Activated CD4-positive, alpha-beta T cell treated with anti-CD3 and anti-CD28 coated beads for 24 hours (primary cell): ENCODE results near the gene ABHD12B.

Source experiments
- DNase-seq, 2 donors: peaks; one replicate each; pipeline ENCODE4 v3.0.0-alpha.2; 2020; ENCODE audit warnings: low read depth in 2 of 2

ABHD12B gene, protein sequence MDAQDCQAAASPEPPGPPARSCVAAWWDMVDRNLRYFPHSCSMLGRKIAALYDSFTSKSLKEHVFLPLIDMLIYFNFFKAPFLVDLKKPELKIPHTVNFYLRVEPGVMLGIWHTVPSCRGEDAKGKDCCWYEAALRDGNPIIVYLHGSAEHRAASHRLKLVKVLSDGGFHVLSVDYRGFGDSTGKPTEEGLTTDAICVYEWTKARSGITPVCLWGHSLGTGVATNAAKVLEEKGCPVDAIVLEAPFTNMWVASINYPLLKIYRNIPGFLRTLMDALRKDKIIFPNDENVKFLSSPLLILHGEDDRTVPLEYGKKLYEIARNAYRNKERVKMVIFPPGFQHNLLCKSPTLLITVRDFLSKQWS

DNA sequence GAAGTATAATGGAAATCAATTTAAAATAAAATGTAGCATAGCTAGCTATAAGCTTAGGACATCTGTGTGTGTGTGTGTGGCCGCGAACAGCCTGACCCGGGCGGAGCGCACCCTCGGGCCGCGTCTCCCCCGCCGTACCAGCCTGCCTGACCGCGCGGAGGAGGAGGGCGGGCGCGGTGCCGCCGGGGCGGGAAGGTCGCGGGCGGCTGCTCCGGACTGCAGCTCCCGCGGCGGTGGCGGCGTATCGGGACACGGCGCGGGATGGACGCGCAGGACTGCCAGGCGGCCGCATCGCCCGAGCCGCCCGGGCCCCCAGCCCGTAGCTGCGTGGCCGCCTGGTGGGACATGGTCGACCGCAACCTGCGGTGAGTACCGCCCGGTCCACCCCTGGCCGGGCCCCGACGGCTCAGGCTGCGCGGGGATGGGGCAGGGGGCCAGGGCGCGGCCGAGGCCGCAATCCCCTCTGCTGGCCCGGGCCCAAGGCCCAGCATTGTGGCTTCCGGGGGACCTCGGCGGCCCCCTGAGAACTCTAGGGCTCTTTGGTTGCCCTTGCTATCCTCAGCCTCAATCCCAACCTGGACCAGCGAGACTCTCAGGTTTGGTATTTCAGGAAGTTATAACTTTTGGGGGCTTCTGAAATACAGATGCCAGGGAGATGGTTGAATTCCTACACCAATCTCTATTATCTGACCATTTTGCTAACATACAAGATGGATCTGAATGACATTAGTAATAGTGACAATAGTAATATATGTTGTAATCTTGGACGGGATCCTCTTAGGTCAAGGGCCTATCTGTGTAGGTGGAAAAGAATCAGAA lies at the start of gene ABHD12B:
Gene ABHD12B (plus strand): TSS at position 140 of the 819 bp plus-strand sequence. CDS start 122 bp downstream, at position 262.
- DNase-seq, result no peak

DNA sequence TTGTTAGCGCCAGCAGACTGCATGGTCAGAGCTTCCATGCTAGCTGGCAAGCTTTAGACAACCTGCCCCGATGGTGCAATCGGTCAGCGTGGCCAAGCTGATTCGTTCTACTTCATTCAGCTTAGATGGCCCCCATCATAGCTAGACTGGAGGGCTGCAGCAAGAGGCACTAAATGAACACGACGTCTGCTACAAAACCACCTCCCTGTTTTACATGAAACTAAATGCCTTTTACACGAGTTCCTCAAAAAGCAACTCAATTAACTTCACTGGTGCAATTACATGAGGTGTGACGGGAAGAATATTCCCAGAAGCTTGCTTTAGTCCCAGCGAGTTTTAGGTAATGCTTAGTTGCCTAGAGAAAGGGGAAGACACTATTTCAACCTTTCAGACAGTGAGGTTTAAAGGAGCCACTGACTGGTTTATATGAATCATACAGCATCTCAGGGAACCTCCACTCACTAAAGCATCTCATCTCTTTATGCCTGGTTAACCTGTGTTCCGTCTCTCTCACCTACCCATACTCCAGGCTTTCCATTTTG lies 49.3 kb upstream of the ABHD12B start:
- DNase-seq, result no peak

DNA sequence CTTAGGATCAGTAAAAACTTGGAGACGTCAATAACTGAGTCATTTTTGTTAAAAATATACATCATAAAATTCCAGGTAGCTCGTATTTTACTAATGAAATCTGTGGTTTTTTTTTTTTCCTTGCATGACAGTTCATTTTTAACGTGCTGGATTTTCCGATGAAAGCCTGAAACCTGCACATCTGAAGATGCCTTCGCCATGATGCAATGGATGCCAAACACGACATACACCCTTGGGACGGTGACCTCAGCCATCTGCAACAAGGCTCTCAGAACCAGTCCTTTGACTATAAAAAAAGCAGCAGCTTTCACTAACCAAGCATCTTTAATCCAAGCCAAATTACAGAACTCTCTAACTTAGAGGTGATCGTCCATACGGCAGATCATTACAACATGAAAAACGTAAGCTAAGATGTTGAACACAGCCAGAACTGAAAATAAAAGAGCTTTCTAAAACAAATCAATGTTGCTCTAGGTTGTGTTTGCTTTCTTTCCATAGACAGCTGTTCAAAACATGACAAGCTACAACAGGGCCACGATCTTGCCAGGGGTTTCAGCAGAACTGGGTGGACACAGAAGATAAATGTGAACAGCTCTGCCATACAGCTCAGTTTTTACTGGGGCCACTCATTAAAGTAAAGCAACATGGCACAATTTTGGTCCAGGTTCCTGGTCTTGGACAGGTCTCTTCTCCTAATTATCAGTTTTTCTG lies 48.6 kb upstream of the ABHD12B start:
- DNase-seq, result no peak

DNA sequence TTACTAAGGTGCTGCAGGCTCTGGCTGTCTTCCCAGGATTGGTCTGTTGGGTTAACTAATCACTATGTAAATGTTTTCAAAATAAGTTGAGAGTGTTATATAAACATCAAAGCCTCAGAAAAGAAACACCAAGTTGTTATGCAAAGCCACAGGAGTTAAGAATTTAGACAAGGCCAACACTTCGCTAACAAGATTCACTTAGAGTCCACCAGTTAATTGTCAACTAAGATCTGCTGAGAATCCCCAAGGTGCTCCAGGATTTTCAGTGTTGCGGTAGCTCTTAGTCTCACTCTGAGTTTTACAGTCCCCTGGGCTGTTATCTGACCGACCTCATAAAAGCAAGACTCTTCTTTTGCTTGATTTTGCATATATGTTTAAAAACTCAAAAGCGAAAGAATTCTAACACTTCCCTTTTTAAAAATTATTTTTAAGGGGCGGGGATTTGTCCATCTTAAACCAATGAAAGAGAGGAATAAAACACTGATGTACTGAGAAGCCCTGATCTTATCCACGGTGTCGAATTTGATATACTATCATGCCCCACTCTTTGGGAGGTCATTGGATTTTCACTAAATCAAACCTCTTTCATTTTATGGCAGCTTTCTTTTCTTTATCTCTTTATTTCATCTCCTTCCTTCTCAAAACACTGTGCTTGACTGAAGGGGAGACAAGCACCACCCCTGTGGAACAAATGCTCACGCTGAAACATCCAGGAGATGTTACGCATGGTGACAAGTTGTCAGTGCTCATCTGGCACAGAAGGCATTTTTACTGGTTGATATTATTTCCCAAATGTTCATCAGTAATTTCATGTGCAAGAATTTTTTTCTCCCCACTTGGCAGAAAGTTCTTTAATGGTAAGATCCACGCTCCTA lies 47.9 kb upstream of the ABHD12B start:
- no peak for DNase-seq

DNA sequence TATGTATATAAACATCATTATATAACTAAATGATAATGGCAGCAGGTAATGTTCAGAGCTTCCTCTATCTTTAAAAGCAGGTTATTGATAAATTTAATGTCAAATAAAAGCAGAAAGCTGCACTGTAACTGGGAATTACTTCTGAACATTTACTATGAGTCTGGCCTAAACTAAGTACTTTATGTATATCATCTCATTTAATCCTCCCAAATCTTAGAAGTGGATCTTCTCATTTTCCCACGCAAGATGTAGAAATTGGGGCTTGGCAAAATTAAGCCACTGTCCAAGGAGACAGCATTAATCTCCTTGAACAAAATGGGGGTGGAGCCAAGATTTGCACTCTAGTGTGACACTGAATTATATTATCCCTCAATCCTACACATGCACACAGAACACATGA lies 46.5 kb upstream of the ABHD12B start:
- DNase-seq, result no peak

DNA sequence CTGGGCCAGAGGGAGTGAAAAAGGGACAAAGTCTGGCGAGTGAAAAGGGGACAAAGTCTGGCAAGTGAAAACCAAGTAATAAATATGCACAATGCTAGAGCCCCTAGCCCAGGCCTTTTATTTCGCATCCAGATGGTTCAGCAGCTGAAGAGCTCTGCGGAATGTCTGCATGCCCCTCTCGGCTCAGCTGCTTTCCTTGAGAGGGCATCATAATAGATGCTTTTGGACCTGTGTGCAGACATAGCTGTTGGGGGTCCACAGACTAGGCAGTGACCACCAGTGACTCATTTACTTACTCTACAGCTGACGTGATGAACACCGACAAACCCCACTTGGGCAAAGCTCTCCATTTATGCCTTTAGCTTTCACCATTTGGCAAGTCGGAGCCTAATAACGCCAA lies 45.2 kb upstream of the ABHD12B start:
- no peak for DNase-seq

DNA sequence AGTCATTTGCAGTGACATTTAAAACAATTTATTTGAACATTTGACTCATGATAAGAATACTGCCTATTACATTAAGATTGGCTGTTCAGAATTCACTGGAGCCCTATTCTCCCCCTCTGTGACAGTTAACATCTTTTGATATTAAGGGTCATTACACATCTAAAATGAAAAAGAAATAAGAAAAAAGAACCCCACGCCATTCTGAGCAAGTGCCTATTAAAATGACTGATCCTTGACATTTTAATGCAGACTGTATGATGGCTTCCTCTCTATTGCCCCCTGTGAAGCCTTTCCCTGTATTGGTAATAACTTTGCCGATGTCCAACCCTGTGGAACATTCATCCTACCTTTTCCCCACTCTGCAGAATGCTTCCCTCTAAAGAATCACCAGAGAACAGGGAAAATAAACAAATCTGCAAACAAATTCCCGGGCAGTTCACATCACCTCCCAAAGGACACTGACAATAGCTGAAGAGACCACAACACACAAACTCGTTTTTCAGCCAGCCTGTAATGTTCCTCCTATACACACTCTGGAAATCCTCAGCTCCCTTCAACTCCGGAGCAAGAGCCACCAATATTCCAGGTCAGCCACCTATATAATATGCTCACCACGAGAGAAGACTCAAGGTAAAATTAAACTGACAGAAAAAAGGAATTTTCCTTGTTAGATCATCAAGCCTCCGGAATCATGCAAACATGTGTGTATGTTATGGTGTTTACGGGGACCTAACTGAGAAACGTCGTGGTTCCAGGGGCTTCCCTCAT lies 42.9 kb upstream of the ABHD12B start:
- DNase-seq, result no peak

DNA sequence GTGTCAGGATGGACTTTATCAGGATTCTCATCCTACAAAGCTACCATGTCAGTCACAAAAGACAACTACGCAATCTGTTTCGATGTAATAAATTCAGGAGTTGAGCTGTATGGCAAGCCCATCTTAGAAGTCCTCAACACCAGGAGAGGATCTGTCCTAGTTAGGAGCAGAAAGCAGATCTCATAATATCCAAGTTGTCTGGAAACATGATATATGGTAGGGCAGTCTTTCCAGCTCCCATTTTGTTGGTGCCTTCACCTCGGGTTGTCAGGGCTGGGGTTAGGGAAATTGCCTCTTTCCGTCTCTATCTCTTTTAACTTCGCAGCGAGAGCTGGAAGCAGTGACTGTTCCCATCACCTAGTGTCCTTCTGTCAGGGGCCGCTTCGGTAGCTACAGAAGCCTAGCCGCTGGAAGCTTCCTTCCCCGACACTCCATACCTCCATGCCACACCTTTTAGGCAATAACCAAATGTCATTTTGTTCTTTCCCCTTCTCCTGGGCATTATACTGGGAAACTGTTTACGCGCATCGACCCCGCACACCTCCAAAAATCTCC lies 42.3 kb upstream of the ABHD12B start:
- no peak for DNase-seq

DNA sequence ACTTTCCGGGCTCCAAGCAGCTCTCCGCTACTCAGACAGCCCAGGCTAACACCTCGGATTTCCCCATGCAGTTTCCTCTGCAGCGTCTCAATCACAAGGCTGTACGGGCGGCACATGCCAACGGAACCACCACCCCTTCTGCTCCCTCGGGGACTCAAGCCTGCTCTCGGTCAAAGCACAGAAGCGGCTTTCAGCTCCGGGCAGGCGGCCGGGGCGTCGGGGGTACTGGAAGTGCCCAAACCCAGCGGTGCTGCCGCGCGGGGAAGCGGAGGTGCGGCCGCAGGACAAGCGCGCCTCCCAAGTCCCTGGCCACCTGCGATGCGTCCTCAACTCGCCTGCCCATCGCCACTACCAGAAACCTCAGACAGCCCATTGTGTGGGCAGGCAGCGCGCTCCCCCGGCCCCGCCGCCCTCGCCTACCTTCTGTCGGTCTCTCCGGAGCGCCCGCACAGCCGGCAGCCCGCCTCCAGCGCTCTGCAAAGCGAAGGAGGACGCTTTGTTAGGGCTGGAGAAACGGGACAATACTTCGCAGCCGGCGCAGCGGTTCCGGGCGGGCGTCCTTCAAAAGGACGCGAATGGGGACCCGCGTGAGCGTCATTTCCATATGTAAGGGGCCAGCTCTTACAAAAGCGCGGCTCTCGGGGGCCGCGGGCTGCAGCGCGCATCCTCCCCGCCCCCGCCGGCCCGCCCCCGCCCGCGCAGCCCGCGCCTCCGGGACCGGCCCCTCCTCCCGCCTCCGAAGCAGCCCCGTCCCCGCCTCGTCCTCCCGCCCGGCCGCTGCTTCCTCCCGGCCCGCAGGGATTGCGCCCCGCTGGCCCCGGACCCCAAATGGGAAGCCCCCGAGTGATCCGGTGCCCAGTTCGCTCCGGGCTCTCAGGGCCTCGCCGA lies 41.6 kb upstream of the ABHD12B start:
- DNase-seq, result peak; percentile 46 to 54

DNA sequence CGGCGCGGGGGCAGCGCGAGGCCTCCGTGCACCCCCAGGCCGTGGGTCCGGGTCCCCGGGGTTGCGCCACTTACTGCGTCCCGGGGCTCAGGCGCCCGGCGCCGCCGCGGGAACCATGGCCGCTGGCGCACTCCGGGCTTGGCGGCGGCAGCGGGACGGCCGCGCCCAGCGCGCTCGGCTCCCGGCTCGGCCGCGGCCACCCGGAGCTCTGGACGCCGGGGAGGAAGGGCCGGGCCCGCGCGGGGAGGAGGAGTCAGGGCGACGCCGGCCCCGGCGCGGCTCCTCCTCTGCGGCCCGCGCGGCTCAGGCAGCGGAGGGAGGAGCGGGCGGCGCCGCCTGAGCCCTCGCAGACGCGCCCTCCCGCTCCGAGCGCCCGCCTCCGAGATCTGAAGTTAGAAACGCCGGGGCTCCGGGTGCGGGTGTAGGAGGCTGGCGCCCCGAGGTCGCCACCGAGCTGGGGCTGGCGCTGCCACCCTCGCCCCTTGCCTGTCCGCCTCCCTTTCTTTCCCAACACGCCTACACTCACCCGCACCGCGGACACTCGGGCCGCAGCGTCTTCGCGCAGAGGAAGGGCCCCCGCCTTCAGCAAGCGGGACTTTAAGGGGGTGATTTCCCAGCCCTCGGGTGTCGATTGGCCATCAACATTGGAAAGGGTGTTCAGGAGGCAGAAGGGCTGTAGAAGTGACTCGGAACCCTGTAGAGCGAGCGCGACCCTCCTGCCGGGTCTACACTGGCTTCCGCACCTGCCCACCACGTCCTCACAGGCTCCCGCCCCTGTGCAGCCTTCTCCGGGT lies 40.7 kb upstream of the ABHD12B start, which contains the start of gene NIN:
Gene NIN (minus strand): TSS at position 231 of the 794 bp plus-strand sequence. CDS start 9,106 bp downstream, outside the sequence.
- peak; percentile 53 to 57 for DNase-seq

DNA sequence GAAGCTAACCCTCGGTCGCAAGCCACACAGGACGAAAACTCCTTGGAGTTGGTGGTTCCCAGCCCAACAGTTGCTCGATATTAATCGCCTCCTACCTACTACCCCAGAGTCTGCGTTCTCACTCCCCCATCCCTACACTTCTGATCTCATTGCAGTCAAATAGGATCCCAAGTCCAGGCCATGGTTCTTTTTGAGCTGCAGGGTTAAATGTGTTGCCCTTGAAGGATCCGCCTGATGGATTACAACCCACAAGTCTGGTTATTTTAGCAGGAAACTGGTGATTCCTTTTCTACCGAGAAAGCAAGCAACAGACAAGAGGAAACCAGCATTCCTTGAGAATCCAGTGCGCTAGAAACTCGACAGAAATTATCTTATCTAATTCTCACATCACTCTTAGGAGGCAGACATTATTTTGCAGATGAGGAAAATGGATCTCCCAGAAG lies 40.1 kb upstream of the ABHD12B start:
- DNase-seq, result no peak

DNA sequence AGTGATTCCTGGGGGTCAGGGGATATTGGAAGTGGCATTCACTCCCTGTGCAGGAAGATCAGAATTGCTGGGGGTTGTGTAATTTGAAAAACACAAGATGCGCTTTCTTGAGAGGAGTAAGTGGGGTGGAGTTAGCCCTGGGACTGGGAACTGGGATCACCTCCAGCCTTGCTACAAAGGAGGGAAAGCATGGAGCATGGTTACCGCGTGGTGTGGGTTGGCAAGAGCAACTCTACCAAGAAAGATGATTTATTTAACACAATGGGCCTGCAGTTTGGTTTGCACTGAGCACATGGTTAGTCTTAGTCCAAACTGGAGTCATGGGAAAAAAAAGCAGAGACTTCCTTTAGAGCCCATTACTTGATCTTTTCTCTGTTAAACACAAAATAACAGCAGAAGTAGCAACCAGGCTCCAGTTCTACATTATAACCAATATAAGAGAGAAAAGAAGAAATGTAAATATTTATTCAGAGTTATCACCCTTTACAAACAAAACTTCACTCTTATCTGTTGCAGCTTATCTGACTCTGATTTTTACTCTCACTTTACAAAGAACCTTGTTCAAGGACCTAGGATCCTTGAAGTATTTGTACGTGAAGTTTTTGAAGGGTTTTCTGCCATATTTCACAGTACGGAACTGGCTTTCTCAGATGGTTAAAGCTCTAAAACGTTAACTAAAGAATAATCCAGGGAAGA lies 38.8 kb upstream of the ABHD12B start:
- DNase-seq, result no peak

DNA sequence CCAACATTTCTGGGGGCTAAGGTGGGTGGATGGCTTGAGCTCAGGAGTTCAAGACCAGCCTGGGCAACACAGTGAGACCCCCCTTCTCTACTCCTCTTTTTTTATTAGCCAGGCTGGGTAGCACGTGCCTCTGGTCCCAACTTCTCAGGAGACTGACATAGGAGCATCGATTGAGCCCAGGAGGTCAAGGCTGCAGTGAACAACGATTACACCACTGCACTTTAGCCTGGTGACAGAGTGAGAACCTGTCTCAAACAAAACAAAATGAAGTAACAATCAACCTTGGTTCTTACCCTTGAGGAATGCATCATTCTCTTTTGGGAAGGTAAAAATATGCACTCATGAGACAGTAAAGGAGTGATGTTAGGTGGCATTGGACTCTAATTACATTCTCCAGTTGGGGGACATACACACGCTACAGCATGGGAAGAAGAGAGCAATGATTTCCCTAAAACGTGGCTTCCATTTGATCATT lies 37.0 kb upstream of the ABHD12B start:
- no peak for DNase-seq

DNA sequence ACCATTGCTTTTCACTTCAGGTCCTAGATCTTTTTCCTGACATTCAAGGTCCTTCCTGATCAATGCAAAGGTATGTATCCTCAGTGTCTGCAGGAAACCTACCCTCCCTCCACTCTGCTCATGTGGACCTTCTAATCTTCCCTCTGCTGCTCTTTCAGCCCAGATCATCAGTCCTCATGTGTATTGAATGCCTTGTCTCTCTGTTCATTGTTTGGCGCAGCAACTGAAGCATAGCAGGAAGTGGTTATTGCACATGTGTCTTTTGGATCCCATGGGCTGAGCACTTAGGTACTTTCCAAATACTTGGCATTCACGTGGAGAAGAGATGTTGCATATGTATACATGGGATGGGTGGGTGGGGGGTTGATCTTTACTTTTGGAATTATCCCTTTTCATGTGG lies 36.6 kb upstream of the ABHD12B start:
- no peak for DNase-seq

DNA sequence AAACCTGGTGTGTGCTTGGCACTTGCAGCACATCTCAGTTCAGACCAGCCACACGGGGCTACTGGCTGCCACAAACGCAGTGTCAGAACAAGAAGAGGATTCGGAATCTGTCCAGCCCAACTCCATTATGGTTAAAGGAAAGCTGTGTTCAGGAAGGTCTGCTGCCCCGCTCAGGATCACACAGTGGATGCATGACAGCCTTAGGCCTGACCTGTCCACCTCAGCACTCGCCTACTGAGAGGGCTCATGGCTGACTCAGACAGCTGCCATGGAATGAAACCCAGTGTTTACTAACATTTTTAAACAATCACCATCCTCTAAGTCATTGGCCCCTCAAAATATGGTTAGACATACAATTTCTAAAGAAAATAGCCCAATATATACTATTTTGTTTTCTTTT lies 35.3 kb upstream of the ABHD12B start:
- DNase-seq, result no peak

DNA sequence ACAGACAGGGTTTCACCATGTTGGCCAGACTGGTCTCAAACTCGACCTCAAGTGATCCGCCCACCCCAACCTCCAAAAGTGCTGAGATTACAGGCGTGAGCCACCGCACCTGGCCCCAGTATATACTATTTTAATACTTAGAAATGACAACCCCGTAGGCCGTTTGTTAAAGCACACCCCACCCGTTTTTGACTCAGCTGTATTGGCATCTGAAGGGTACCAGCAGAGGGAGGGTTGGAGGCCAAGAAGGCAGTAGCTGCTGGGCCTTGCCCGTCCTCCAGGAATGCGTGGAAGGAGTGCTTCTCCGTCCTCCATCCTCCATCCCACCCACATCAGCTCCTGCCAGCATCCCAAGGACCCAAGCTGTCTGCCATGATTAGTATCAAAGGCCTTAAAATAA lies 34.6 kb upstream of the ABHD12B start:
- DNase-seq, result no peak

DNA sequence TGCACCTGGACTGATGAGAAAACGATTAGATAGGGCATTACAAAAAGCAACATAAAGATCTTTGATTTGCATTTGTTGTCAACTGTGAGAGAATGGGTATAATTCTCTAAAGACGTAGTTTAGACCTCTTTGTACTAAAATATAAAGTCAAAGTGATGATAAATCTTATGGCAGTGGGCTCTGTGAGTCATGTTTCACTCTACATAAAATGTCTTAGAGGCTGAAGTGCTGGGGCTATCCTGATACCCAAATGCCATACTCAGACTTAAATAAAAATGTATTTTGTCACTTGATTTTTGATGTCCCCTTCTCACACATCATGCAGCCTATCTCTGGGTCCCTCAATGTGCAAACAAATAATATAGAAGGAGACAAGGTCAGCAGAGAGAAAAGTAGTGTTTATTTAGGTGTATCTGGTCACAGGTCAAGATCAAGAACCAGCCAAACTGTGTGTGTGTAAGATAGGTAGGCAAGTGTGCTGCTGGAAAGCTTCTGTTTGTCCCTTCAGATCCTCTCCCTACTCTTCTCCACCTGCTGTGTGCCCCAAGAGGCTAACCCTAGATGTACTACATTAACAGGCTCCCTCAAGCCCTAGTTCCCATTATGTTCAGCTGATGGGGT lies 33.9 kb upstream of the ABHD12B start:
- no peak for DNase-seq
